ENCODE data around the gene CX3CL1. TPM values are rescaled to one million over a fixed set of nuclear protein-coding genes. Genes with fewer than 3 reads are reported as not detected.

CX3CL1 gene
- total and polyA plus RNA-seq, 2 of the 4 experiments (the other 2 are of a cell fraction) = 0.18 to 0.77 TPM

DNA sequence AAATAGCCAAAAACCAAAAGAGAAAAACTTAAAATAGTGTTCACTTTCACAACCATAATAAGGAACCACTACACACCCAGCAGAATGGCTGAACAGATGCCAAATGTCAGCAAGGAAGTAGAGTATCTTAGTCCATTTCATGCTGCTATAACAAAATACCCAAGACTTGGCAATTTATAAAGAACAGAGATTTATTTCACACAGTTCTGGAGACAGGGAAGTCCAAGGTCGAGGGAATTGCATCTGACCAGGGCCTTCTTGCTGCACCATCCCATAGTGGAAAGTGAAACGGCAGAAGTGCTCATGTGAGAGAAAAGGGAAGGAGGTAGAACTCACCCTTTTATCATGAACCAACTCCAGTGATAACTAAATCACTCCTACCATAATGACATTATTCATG, 47.5 kb upstream of the CX3CL1 start:
- Histone ChIP-seq H3K4me3 (ENCODE audit: insufficient read depth, low read depth, low read length) (no peak overlapping the region), H2BK120ac (ENCODE audit: low read depth, low read length) (no peak overlapping the region), H2AK5ac (ENCODE audit: low read depth, low read length) (no peak overlapping the region), H2AK9ac (replicated peaks; ENCODE audit: low read depth, low read length, poor library complexity) (no peak overlapping the region), H3K27ac (ENCODE audit: insufficient read depth, low read length) (no peak overlapping the region), H3K9me1 (ENCODE audit: insufficient read depth, low read length) (no peaks in the 10 kb centered on the region), H3K9me3 (ENCODE audit: control insufficient read depth, insufficient read depth, low read length) (no peaks in the 10 kb centered on the region), H3K56ac (ENCODE audit: extremely low read depth, insufficient read depth, low read length) (no peak overlapping the region), H3K18ac (ENCODE audit: low read depth, low read length) (no peak overlapping the region), H3K27me3 (ENCODE audit: control insufficient read depth, insufficient read depth, low read length) (peaks cover 8% of the 10 kb centered on the region), H2AFZ (replicated peaks; ENCODE audit: low read length, poor library complexity) (no peak overlapping the region), H3K4me2 (ENCODE audit: low read depth, low read length) (no peak overlapping the region), H3K79me1 (ENCODE audit: low read depth in 1 of 2, low read length in 2 of 2) (no peaks in the 10 kb centered on the region), H4K20me1 (ENCODE audit: insufficient read depth, low read length) (no peaks in the 10 kb centered on the region), H3K4ac (ENCODE audit: low read depth, low read length) (no peak overlapping the region), H3K9ac (ENCODE audit: low read depth, low read length) (no peak overlapping the region), H2BK20ac (ENCODE audit: low read depth, low read length) (no peak overlapping the region), H3K36me3 (ENCODE audit: control insufficient read depth, insufficient read depth, low read length) (no peaks in the 10 kb centered on the region), H2BK15ac (ENCODE audit: low read depth, low read length) (no peak overlapping the region), H3K4me1 (ENCODE audit: control insufficient read depth, insufficient read depth, low read length) (no peaks in the 10 kb centered on the region), H3K23ac (ENCODE audit: low read depth, low read length) (no peak overlapping the region), H3K14ac (replicated peaks; ENCODE audit: low read depth, low read length) (no peak overlapping the region), H4K5ac (ENCODE audit: low read depth, low read length) (no peak overlapping the region), H4K8ac (ENCODE audit: low read depth in 2 of 2, low read length in 2 of 2) (no peak overlapping the region), H2BK5ac (ENCODE audit: low read depth, low read length, poor library complexity, severe bottlenecking) (no peak overlapping the region), H4K91ac (ENCODE audit: insufficient read depth, low read depth, low read length) (no peak overlapping the region)
- ChIA-PET CTCF (no interaction called here), POLR2A (ENCODE audit: unreplicated experiment) (no interaction called here)
- DNase-seq (no peak), ATAC-seq (ENCODE audit: low read depth) (no peak)
- TF ChIP-seq, protein P1, sequence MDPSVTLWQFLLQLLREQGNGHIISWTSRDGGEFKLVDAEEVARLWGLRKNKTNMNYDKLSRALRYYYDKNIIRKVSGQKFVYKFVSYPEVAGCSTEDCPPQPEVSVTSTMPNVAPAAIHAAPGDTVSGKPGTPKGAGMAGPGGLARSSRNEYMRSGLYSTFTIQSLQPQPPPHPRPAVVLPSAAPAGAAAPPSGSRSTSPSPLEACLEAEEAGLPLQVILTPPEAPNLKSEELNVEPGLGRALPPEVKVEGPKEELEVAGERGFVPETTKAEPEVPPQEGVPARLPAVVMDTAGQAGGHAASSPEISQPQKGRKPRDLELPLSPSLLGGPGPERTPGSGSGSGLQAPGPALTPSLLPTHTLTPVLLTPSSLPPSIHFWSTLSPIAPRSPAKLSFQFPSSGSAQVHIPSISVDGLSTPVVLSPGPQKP (IDR thresholded peaks at IDR 0.05; ENCODE audit: borderline replicate concordance, low read depth, low read length) = no peak
- TF ChIP-seq, protein P2, sequence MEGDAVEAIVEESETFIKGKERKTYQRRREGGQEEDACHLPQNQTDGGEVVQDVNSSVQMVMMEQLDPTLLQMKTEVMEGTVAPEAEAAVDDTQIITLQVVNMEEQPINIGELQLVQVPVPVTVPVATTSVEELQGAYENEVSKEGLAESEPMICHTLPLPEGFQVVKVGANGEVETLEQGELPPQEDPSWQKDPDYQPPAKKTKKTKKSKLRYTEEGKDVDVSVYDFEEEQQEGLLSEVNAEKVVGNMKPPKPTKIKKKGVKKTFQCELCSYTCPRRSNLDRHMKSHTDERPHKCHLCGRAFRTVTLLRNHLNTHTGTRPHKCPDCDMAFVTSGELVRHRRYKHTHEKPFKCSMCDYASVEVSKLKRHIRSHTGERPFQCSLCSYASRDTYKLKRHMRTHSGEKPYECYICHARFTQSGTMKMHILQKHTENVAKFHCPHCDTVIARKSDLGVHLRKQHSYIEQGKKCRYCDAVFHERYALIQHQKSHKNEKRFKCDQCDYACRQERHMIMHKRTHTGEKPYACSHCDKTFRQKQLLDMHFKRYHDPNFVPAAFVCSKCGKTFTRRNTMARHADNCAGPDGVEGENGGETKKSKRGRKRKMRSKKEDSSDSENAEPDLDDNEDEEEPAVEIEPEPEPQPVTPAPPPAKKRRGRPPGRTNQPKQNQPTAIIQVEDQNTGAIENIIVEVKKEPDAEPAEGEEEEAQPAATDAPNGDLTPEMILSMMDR (conservative IDR thresholded peaks at IDR 0.05; ENCODE audit: low read depth, low read length) = no peak
- TF ChIP-seq CEBPB (IDR thresholded peaks at IDR 0.05; ENCODE audit: low read depth, low read length) (no peak), MAZ (IDR thresholded peaks at IDR 0.05; ENCODE audit: borderline replicate concordance, low read depth, low read length) (no peak), CHD1 (IDR thresholded peaks at IDR 0.05; ENCODE audit: low read depth, low read length) (no peak), MAFK (IDR thresholded peaks at IDR 0.05; ENCODE audit: low read depth, low read length) (no peak), RFX5 (IDR thresholded peaks at IDR 0.05; ENCODE audit: low read depth, low read length) (no peak), MXI1 (IDR thresholded peaks at IDR 0.05; ENCODE audit: borderline replicate concordance, low read depth, low read length) (no peak), FOS (IDR thresholded peaks at IDR 0.05; ENCODE audit: low read depth, low read length) (no peak), NFE2L2 (IDR thresholded peaks at IDR 0.05; ENCODE audit: low read depth, low read length) (no peak), POLR2A (IDR thresholded peaks at IDR 0.05; ENCODE audit: low read depth, low read length) (no peak), SMC3 (IDR thresholded peaks at IDR 0.05; ENCODE audit: low read depth, low read length) (no peak), RCOR1 (IDR thresholded peaks at IDR 0.05; ENCODE audit: insufficient replicate concordance, low read length) (no peak), BHLHE40 (IDR thresholded peaks at IDR 0.05; ENCODE audit: low read depth, low read length) (no peak)
- intact Hi-C loops (cut with micrococcal nuclease) (loop anchor here (5.0 kb wide), 1 partner anchor 48 kb away; the partner anchor contains the start of gene CX3CL1), in situ Hi-C loops (cut with MboI; ENCODE audit: low sequenced_read_pairs) (no loop called here), dilution Hi-C loops (cut with HindIII; ENCODE audit: low sequenced_read_pairs, unreplicated experiment) (no loop called here)
- WGBS, 2 experiments (ENCODE audit: extremely low coverage in 2 of 2, insufficient read length in 1 of 2) = no CpG with 5 or more reads among the region's 2 CpGs
- no TSS peak for BruUV-seq (replicated peaks)
